HepG2 (cell line): Measurements from ENCODE around the gene CEMP1. TPM values are rescaled to one million over a fixed set of nuclear protein-coding genes. Genes with fewer than 3 reads are reported as not detected.
A peak's percentile ranks its signal among the peaks of the same experiment; 100 is the strongest.

Source experiments
- FOXJ3 ChIP-seq: sonication (generic); formaldehyde crosslinking; IDR thresholded peaks from 2 replicates; pipeline ENCODE4 v1.4.0; 2020; ENCODE audit warnings: missing genetic modification reagents, mild to moderate bottlenecking, borderline replicate concordance
- GABPA ChIP-seq, 2 experiments: IDR thresholded peaks; 2 replicates each; pipeline ENCODE4 v1.6.1; 2011 to 2016; ENCODE audit warnings: low read depth in 2 of 2, low read length in 1 of 2, missing biosample characterization in 1 of 2, missing genetic modification characterization in 1 of 2
- GATAD1 ChIP-seq: IDR thresholded peaks from 2 replicates; pipeline ENCODE4 v1.6.1; 2016; ENCODE audit warnings: missing genetic modification reagents, missing compliant biosample characterization
- GMEB1 ChIP-seq: sonication (generic); formaldehyde crosslinking; IDR thresholded peaks from 2 replicates; pipeline ENCODE4 v1.5.1; 2020; ENCODE audit warnings: missing genetic modification reagents, mild to moderate bottlenecking, borderline replicate concordance
- HMGXB4 ChIP-seq, 2 experiments: sonication (generic) in 1 of 2; formaldehyde crosslinking in 1 of 2; IDR thresholded peaks; 2 replicates each; pipeline versions ENCODE4 v1.4.0 to v1.6.1; 2018 to 2020; ENCODE audit warnings: missing genetic modification reagents in 2 of 2, borderline replicate concordance in 1 of 2, low read depth in 1 of 2, mild to moderate bottlenecking in 1 of 2, missing biosample characterization in 1 of 2
- PRPF4 ChIP-seq: fragments of 200-400 bp; formaldehyde crosslinking; IDR thresholded peaks from 2 replicates; pipeline ENCODE4 v1.6.1; 2016; ENCODE audit warnings: low read length, low read depth; ENCODE audit not compliant: poor library complexity, severe bottlenecking
- RAD21 ChIP-seq: fragments of 450-650 bp; formaldehyde crosslinking; IDR thresholded peaks from 2 replicates; pipeline ENCODE4 v1.5.0; 2020; ENCODE audit warnings: mild to moderate bottlenecking
- polyA plus RNA-seq, 8 experiments: library from polyadenylated mRNA; depleted of rRNA in 3 of 8; stranded (reverse) in 7 of 8; unstranded in 1 of 8; fragments of >200 nt; fragmentation: Illumina TruSeq in 4 of 8; extraction: Trizol in 4 of 8; gene quantifications; 2 replicates each; pipeline versions ENCODE4 v1.2.1 to v1.2.3, GENCODE V29; 2011 to 2016; ENCODE audit warnings: low read depth in 4 of 8, missing spikeins in 1 of 8, mixed read lengths in 1 of 8; ENCODE audit not compliant: insufficient read depth in 1 of 8
- total RNA-seq, 5 experiments: library from RNA; depleted of rRNA; stranded (reverse); fragments of >200 nt; fragmentation: Illumina TruSeq; extraction: Trizol; gene quantifications; 2 replicates each; pipeline ENCODE4 v1.2.3, GENCODE V29; 2016; ENCODE audit warnings: low read depth in 1 of 5
- TF ChIP-seq, protein P1 (sequence below): sonication (generic); formaldehyde crosslinking; IDR thresholded peaks from 2 replicates; pipeline ENCODE4 v1.5.0; 2020; ENCODE audit warnings: mild to moderate bottlenecking, missing genetic modification reagents, borderline replicate concordance
- TF ChIP-seq, protein P2 (sequence below): sonication (generic); formaldehyde crosslinking; IDR thresholded peaks from 2 replicates; pipeline ENCODE4 v1.9.0; 2021; ENCODE audit warnings: missing genetic modification reagents, borderline replicate concordance

Gene CEMP1
- total and polyA plus RNA-seq, 2 of the 13 experiments (the other 11 are each of a cell fraction or from before 2014, with no cell fraction given): not detected

- TF ChIP-seq, protein P1, sequence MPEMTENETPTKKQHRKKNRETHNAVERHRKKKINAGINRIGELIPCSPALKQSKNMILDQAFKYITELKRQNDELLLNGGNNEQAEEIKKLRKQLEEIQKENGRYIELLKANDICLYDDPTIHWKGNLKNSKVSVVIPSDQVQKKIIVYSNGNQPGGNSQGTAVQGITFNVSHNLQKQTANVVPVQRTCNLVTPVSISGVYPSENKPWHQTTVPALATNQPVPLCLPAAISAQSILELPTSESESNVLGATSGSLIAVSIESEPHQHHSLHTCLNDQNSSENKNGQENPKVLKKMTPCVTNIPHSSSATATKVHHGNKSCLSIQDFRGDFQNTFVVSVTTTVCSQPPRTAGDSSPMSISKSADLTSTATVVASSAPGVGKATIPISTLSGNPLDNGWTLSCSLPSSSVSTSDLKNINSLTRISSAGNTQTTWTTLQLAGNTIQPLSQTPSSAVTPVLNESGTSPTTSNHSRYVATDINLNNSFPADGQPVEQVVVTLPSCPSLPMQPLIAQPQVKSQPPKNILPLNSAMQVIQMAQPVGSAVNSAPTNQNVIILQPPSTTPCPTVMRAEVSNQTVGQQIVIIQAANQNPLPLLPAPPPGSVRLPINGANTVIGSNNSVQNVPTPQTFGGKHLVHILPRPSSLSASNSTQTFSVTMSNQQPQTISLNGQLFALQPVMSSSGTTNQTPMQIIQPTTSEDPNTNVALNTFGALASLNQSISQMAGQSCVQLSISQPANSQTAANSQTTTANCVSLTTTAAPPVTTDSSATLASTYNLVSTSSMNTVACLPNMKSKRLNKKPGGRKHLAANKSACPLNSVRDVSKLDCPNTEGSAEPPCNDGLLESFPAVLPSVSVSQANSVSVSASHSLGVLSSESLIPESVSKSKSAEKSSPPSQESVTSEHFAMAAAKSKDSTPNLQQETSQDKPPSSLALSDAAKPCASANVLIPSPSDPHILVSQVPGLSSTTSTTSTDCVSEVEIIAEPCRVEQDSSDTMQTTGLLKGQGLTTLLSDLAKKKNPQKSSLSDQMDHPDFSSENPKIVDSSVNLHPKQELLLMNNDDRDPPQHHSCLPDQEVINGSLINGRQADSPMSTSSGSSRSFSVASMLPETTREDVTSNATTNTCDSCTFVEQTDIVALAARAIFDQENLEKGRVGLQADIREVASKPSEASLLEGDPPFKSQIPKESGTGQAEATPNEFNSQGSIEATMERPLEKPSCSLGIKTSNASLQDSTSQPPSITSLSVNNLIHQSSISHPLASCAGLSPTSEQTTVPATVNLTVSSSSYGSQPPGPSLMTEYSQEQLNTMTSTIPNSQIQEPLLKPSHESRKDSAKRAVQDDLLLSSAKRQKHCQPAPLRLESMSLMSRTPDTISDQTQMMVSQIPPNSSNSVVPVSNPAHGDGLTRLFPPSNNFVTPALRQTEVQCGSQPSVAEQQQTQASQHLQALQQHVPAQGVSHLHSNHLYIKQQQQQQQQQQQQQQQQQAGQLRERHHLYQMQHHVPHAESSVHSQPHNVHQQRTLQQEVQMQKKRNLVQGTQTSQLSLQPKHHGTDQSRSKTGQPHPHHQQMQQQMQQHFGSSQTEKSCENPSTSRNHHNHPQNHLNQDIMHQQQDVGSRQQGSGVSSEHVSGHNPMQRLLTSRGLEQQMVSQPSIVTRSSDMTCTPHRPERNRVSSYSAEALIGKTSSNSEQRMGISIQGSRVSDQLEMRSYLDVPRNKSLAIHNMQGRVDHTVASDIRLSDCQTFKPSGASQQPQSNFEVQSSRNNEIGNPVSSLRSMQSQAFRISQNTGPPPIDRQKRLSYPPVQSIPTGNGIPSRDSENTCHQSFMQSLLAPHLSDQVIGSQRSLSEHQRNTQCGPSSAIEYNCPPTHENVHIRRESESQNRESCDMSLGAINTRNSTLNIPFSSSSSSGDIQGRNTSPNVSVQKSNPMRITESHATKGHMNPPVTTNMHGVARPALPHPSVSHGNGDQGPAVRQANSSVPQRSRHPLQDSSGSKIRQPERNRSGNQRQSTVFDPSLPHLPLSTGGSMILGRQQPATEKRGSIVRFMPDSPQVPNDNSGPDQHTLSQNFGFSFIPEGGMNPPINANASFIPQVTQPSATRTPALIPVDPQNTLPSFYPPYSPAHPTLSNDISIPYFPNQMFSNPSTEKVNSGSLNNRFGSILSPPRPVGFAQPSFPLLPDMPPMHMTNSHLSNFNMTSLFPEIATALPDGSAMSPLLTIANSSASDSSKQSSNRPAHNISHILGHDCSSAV (CRISPR knock-in tag): 0 out of 2 replicates have a peak, but pooled peaks have one; percentile 31
- TF ChIP-seq GATAD1: peak; percentile 71
- no peak for TF ChIP-seq GABPA (IDR thresholded peaks at IDR 0.05; ENCODE audit: low read depth, low read length)
- peak; percentile 67 for TF ChIP-seq GABPA (CRISPR knock-in tag; IDR thresholded peaks at IDR 0.05; ENCODE audit: low read depth)
- TF ChIP-seq, protein P2, sequence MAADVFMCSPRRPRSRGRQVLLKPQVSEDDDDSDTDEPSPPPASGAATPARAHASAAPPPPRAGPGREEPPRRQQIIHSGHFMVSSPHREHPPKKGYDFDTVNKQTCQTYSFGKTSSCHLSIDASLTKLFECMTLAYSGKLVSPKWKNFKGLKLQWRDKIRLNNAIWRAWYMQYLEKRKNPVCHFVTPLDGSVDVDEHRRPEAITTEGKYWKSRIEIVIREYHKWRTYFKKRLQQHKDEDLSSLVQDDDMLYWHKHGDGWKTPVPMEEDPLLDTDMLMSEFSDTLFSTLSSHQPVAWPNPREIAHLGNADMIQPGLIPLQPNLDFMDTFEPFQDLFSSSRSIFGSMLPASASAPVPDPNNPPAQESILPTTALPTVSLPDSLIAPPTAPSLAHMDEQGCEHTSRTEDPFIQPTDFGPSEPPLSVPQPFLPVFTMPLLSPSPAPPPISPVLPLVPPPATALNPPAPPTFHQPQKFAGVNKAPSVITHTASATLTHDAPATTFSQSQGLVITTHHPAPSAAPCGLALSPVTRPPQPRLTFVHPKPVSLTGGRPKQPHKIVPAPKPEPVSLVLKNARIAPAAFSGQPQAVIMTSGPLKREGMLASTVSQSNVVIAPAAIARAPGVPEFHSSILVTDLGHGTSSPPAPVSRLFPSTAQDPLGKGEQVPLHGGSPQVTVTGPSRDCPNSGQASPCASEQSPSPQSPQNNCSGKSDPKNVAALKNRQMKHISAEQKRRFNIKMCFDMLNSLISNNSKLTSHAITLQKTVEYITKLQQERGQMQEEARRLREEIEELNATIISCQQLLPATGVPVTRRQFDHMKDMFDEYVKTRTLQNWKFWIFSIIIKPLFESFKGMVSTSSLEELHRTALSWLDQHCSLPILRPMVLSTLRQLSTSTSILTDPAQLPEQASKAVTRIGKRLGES (CRISPR knock-in tag): 0 out of 2 replicates have a peak, but pooled peaks have one; percentile 4
- peak; percentile 71; the same call in 1 of the 2 replicates for TF ChIP-seq RAD21 (CRISPR knock-in tag)
- TF ChIP-seq HMGXB4 (CRISPR knock-in tag; IDR thresholded peaks at IDR 0.05; ENCODE audit: borderline replicate concordance in 1 of 2, low read depth in 1 of 2): peak; percentile 65 to 85; a peak in 2 of 4 replicates
- TF ChIP-seq FOXJ3 (CRISPR knock-in tag): peak; percentile 92
- peak; percentile 73; the same call in 1 of the 2 replicates for TF ChIP-seq GMEB1 (CRISPR knock-in tag)
- TF ChIP-seq PRPF4: peak; percentile 21
Measured at GRCh38 chr16:2524339-2524938, 6.8 kb downstream of the CEMP1 start (continued).
